K562 (cell line): ENCODE measurements around the gene SOX15. TPM values are rescaled to one million over a fixed set of nuclear protein-coding genes. Genes with fewer than 3 reads are reported as not detected.

Source experiments
- CAMTA2 ChIP-seq: fragments of 250-450 bp; sonication (Bioruptor Pico); conservative IDR thresholded peaks from 2 replicates; pipeline ENCODE4 v1.5.1; 2022
- CREB1 ChIP-seq, 2 experiments: sonication (generic) in 1 of 2; formaldehyde crosslinking in 1 of 2; IDR thresholded peaks; 2 replicates each; pipeline versions ENCODE4 v1.6.1 to v1.8.0; 2012 to 2022; ENCODE audit warnings: inconsistent platforms in 1 of 2, mild to moderate bottlenecking in 1 of 2, missing genetic modification reagents in 1 of 2, moderate library complexity in 1 of 2
- GABPB1 ChIP-seq: sonication (generic); formaldehyde crosslinking; IDR thresholded peaks from 2 replicates; pipeline ENCODE4 v1.8.0; 2022; ENCODE audit warnings: mild to moderate bottlenecking, missing genetic modification reagents
- MITF ChIP-seq: IDR thresholded peaks from 2 replicates; pipeline ENCODE4 v1.6.1; 2014; ENCODE audit warnings: antibody characterized with exemption
- MLLT1 ChIP-seq, 2 experiments: fragments of 450-650 bp; IDR thresholded peaks; 2 replicates each; pipeline ENCODE4 v1.6.1; 2016
- RBFOX2 ChIP-seq: fragments of 200-400 bp; formaldehyde crosslinking; IDR thresholded peaks from 2 replicates; pipeline ENCODE4 v1.6.1; 2017; ENCODE audit warnings: low read depth, mild to moderate bottlenecking, low read length, moderate library complexity
- SAP30 ChIP-seq: fragments of 200-600 bp; sonication (generic); IDR thresholded peaks from 2 replicates; pipeline ENCODE4 v1.6.1; 2012; ENCODE audit warnings: borderline replicate concordance, low read depth, mild to moderate bottlenecking, moderate library complexity, low read length, control low read depth, inconsistent platforms; ENCODE audit not compliant: insufficient read depth, poor library complexity, severe bottlenecking
- XRCC4 ChIP-seq: IDR thresholded peaks from one replicate; pipeline ENCODE4 v1.6.1; 2011; ENCODE audit not compliant: insufficient read depth, insufficient read length; ENCODE audit errors: extremely low read depth
- ZFX ChIP-seq: sonication (generic); formaldehyde crosslinking; IDR thresholded peaks from 2 replicates; pipeline ENCODE4 v1.8.0; 2022; ENCODE audit warnings: mild to moderate bottlenecking, missing genetic modification reagents, moderate library complexity
- ZNF561 ChIP-seq: fragments of 450-650 bp; formaldehyde crosslinking; conservative IDR thresholded peaks from 2 replicates; pipeline ENCODE4 v1.4.0; 2020; ENCODE audit warnings: mild to moderate bottlenecking, moderate library complexity
- polyA plus RNA-seq, 8 experiments: library from polyadenylated mRNA; depleted of rRNA in 4 of 8; stranded (reverse) in 5 of 8; unstranded in 3 of 8; fragments of >200 nt; fragmentation: Nextera tagmentation in 2 of 8; fragmentation: Illumina TruSeq in 1 of 8; extraction: Ambion mirVana in 2 of 8; extraction: Trizol in 1 of 8; gene quantifications; 2 replicates each; pipeline versions ENCODE4 v1.2.1 to v1.2.3, GENCODE V29; 2011 to 2014; ENCODE audit warnings: inconsistent platforms in 1 of 8, missing spikeins in 1 of 8
- total RNA-seq, 7 experiments: library from RNA; depleted of rRNA in 6 of 7; stranded (reverse); fragments of >200 nt in 6 of 7; fragmentation: Illumina TruSeq in 2 of 7; extraction: Trizol in 2 of 7; gene quantifications; 2 replicates each; pipeline versions ENCODE4 v1.2.1 to v1.2.3, GENCODE V29; 2011 to 2021; ENCODE audit warnings: low replicate concordance in 1 of 7
- TF ChIP-seq, protein P1 (sequence below): fragments of 250-450 bp; sonication (Bioruptor Pico); IDR thresholded peaks from 2 replicates; pipeline ENCODE4 v1.4.0; 2020; ENCODE audit warnings: mild to moderate bottlenecking, moderate library complexity
- TF ChIP-seq, protein P2 (sequence below): sonication (generic); formaldehyde crosslinking; IDR thresholded peaks from 2 replicates; pipeline ENCODE4 v1.8.1; 2023; ENCODE audit warnings: missing genetic modification reagents, mild to moderate bottlenecking, borderline replicate concordance
- TF ChIP-seq, protein P3 (sequence below), 2 experiments: IDR thresholded peaks; 2 replicates each; pipeline ENCODE4 v1.6.1; 2011; ENCODE audit warnings: borderline replicate concordance in 1 of 2, control low read depth in 1 of 2, low read depth in 1 of 2, low read length in 1 of 2, mild to moderate bottlenecking in 1 of 2, mixed read lengths in 1 of 2, moderate library complexity in 1 of 2; ENCODE audit not compliant: insufficient read depth in 1 of 2, insufficient read length in 1 of 2, poor library complexity in 1 of 2, severe bottlenecking in 1 of 2; ENCODE audit errors: extremely low read depth in 1 of 2

Gene SOX15
- total and polyA plus RNA-seq, 9 of the 15 experiments (the other 6 are each of a cell fraction or from before 2014, with no cell fraction given) = 0.07 to 0.33 (median 0.19) TPM; not detected in 5

DNA sequence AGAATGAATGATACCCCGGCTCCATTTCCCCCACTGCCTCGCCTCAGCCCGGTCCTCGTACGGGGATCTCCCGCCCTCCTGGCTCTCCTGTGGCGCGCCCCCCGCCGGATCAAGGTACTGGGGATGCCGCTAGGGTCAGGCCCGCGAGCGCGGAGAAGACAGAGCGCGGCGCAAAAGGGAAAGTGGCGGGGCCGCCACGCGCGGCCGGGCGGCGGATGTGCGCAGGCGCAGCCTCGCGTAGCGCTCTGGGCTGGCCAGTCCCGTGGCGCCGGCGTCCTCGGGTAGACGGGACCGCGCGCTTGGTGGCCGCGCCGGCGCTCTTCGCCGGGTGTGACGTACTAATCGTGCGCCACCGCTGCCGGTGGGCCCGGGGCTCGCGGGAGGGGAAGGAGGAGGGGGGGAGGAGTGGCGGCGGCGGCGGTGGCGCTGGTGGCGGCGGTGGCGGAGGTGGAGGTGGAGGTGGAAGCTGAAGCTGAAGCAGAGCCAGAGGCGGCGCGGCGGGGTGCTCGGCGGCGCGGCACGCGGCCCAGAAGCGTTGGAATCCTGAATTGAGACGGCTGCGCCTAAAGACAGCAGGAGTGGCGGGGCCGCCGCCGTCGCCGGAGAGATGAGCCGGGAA, 28.2 kb downstream of the SOX15 start, which contains the start of gene SENP3 (continued):
- TF ChIP-seq MLLT1 (IDR thresholded peaks at IDR 0.05) = no peak
- TF ChIP-seq, protein P1, sequence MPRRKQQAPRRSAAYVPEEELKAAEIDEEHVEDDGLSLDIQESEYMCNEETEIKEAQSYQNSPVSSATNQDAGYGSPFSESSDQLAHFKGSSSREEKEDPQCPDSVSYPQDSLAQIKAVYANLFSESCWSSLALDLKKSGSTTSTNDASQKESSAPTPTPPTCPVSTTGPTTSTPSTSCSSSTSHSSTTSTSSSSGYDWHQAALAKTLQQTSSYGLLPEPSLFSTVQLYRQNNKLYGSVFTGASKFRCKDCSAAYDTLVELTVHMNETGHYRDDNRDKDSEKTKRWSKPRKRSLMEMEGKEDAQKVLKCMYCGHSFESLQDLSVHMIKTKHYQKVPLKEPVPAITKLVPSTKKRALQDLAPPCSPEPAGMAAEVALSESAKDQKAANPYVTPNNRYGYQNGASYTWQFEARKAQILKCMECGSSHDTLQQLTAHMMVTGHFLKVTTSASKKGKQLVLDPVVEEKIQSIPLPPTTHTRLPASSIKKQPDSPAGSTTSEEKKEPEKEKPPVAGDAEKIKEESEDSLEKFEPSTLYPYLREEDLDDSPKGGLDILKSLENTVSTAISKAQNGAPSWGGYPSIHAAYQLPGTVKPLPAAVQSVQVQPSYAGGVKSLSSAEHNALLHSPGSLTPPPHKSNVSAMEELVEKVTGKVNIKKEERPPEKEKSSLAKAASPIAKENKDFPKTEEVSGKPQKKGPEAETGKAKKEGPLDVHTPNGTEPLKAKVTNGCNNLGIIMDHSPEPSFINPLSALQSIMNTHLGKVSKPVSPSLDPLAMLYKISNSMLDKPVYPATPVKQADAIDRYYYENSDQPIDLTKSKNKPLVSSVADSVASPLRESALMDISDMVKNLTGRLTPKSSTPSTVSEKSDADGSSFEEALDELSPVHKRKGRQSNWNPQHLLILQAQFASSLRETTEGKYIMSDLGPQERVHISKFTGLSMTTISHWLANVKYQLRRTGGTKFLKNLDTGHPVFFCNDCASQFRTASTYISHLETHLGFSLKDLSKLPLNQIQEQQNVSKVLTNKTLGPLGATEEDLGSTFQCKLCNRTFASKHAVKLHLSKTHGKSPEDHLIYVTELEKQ (CRISPR knock-in tag) = no peak
- TF ChIP-seq CREB1 (IDR thresholded peaks at IDR 0.05) = peak; percentile 91
- TF ChIP-seq CREB1 (CRISPR knock-in tag; IDR thresholded peaks at IDR 0.05) = peak; percentile 94
- TF ChIP-seq, protein P2, sequence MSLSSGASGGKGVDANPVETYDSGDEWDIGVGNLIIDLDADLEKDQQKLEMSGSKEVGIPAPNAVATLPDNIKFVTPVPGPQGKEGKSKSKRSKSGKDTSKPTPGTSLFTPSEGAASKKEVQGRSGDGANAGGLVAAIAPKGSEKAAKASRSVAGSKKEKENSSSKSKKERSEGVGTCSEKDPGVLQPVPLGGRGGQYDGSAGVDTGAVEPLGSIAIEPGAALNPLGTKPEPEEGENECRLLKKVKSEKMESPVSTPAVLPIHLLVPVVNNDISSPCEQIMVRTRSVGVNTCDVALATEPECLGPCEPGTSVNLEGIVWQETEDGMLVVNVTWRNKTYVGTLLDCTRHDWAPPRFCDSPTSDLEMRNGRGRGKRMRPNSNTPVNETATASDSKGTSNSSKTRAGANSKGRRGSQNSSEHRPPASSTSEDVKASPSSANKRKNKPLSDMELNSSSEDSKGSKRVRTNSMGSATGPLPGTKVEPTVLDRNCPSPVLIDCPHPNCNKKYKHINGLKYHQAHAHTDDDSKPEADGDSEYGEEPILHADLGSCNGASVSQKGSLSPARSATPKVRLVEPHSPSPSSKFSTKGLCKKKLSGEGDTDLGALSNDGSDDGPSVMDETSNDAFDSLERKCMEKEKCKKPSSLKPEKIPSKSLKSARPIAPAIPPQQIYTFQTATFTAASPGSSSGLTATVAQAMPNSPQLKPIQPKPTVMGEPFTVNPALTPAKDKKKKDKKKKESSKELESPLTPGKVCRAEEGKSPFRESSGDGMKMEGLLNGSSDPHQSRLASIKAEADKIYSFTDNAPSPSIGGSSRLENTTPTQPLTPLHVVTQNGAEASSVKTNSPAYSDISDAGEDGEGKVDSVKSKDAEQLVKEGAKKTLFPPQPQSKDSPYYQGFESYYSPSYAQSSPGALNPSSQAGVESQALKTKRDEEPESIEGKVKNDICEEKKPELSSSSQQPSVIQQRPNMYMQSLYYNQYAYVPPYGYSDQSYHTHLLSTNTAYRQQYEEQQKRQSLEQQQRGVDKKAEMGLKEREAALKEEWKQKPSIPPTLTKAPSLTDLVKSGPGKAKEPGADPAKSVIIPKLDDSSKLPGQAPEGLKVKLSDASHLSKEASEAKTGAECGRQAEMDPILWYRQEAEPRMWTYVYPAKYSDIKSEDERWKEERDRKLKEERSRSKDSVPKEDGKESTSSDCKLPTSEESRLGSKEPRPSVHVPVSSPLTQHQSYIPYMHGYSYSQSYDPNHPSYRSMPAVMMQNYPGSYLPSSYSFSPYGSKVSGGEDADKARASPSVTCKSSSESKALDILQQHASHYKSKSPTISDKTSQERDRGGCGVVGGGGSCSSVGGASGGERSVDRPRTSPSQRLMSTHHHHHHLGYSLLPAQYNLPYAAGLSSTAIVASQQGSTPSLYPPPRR (CRISPR knock-in tag) = 0 out of 2 replicates have a peak, but pooled peaks have one; percentile 41
- no peak for TF ChIP-seq CAMTA2 (CRISPR knock-in tag)
- peak; percentile 22; the same call in 1 of the 2 replicates for TF ChIP-seq MITF
- TF ChIP-seq GABPB1 (CRISPR knock-in tag) = no peak
- no peak for TF ChIP-seq SAP30
- peak; percentile 86 for TF ChIP-seq RBFOX2
- TF ChIP-seq, protein P3, sequence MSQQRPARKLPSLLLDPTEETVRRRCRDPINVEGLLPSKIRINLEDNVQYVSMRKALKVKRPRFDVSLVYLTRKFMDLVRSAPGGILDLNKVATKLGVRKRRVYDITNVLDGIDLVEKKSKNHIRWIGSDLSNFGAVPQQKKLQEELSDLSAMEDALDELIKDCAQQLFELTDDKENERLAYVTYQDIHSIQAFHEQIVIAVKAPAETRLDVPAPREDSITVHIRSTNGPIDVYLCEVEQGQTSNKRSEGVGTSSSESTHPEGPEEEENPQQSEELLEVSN (IDR thresholded peaks at IDR 0.05; ENCODE audit: borderline replicate concordance in 1 of 2, extremely low read depth in 1 of 2, insufficient read depth in 1 of 2, insufficient read length in 1 of 2, low read depth in 1 of 2, low read length in 1 of 2, poor library complexity in 1 of 2, severe bottlenecking in 1 of 2) = peak; percentile 61 to 81
- no peak for TF ChIP-seq XRCC4
- TF ChIP-seq ZFX (CRISPR knock-in tag) = peak; percentile 68
- no peak for TF ChIP-seq ZNF561 (CRISPR knock-in tag)
